ENCODE data around the gene PFAS. TPM values are rescaled to one million over a fixed set of nuclear protein-coding genes. Genes with fewer than 3 reads are reported as not detected.

The PFAS gene
- total RNA-seq, 4 donors from 2014 or later: 2.6 to 8.4 (median 6.5) TPM

GRCh38 chr17:8288336-8289102 is 39.4 kb downstream of the PFAS start, which contains the start of gene RANGRF:
TSS of gene RANGRF (plus strand) at chr17:8288670. CDS start at chr17:8288789, 119 bp downstream.
- peak; percentile 94 to 96 for ATAC-seq
- in situ Hi-C loops (cut with MboI; ENCODE audit: low sequenced_read_pairs in 4 of 4): loop anchor here in 1 of 4 donors (25.0 kb wide), 1 partner anchor 201 kb away; the partner anchor contains the start of gene ALOX12B
- intact Hi-C loops (cut with DNase I; ENCODE audit: low total_unique reads): loop anchor here (1.0 to 5.0 kb wide), 3 partner anchors 39 to 86 kb away; partner anchors contain the start of gene PFAS

GRCh38 chr17:8289103-8289397 is 40.0 kb downstream of the PFAS start:
- TF ChIP-seq CTCF (IDR thresholded peaks at IDR 0.05 in 4 of 5, conservative IDR thresholded peaks at IDR 0.05 in 1 of 5): no peak
- no peak for TF ChIP-seq POLR2A (IDR thresholded peaks at IDR 0.05)
- ATAC-seq (peak in 1 of 2 donors; percentile 10), DNase-seq (no peak)
- Histone ChIP-seq H3K4me1 (peaks cover 16 to 25% of the 10 kb centered on the region in 2 donors), H3K27ac (peak overlapping the region; percentile 89 to 100 (median 100)), H3K4me3 (peak overlapping the region; percentile 74 to 100 (median 96)), H3K36me3 (no peaks in the 10 kb centered on the region), H3K27me3 (no peaks in the 10 kb centered on the region), H3K9me3 (no peaks in the 10 kb centered on the region)
- in situ Hi-C loops (cut with MboI; ENCODE audit: low sequenced_read_pairs in 4 of 4) (loop anchor here in 1 of 4 donors (25.0 kb wide), 1 partner anchor 202 kb away; the partner anchor contains the start of gene ALOX12B), intact Hi-C loops (cut with DNase I; ENCODE audit: low total_unique reads) (loop anchor here (2.0 to 5.0 kb wide), 2 partner anchors 66 to 87 kb away; no protein-coding TSS in a partner anchor)

More at GRCh38 chr17:8288336-8289102, 39.4 kb downstream of the PFAS start, which contains the start of gene RANGRF:
- Histone ChIP-seq H3K27ac (peak within 1 kb of the TSS; percentile 89 to 100 (median 100)), H3K36me3 (no peaks in the 10 kb centered on the region), H3K4me1 (peaks cover 16 to 24% of the 10 kb centered on the region in 2 donors), H3K9me3 (no peaks in the 10 kb centered on the region), H3K4me3 (peak within 1 kb of the TSS; percentile 74 to 100 (median 96)), H3K27me3 (no peaks in the 10 kb centered on the region)
- DNase-seq: peak; percentile 81 to 87
- no peak for TF ChIP-seq CTCF (IDR thresholded peaks at IDR 0.05 in 4 of 5, conservative IDR thresholded peaks at IDR 0.05 in 1 of 5)
- TF ChIP-seq POLR2A (IDR thresholded peaks at IDR 0.05): peak; percentile 59 to 68

GRCh38 chr17:8290043-8290442 is 41.0 kb downstream of the PFAS start:
- in situ Hi-C loops (cut with MboI; ENCODE audit: low sequenced_read_pairs in 4 of 4): loop anchor here in 3 of 4 donors (10.0 to 25.0 kb wide), 3 partner anchors 45 to 203 kb away; partner anchors contain the start of genes ALOX12B (in 1 of the 3), CTC1 (in 1 of the 3) and PFAS (in 1 of the 3)
- ATAC-seq: no peak
- intact Hi-C loops (cut with DNase I; ENCODE audit: low total_unique reads): loop anchor here (10.0 kb wide), 1 partner anchor 205 kb away; the partner anchor contains the start of gene ALOX12B
- H3K4me1 ChIP-seq: peaks cover 20 to 30% of the 10 kb centered on the region in 2 donors
- H3K4me3 ChIP-seq: no peak overlapping the region
- no peak for DNase-seq
- no peaks in the 10 kb centered on the region for H3K27me3 ChIP-seq
- H3K9me3 ChIP-seq: no peaks in the 10 kb centered on the region
- no peaks in the 10 kb centered on the region for H3K36me3 ChIP-seq
- H3K27ac ChIP-seq: no peak overlapping the region
- TF ChIP-seq CTCF (IDR thresholded peaks at IDR 0.05 in 4 of 5, conservative IDR thresholded peaks at IDR 0.05 in 1 of 5) (no peak), POLR2A (IDR thresholded peaks at IDR 0.05) (no peak)

DNA sequence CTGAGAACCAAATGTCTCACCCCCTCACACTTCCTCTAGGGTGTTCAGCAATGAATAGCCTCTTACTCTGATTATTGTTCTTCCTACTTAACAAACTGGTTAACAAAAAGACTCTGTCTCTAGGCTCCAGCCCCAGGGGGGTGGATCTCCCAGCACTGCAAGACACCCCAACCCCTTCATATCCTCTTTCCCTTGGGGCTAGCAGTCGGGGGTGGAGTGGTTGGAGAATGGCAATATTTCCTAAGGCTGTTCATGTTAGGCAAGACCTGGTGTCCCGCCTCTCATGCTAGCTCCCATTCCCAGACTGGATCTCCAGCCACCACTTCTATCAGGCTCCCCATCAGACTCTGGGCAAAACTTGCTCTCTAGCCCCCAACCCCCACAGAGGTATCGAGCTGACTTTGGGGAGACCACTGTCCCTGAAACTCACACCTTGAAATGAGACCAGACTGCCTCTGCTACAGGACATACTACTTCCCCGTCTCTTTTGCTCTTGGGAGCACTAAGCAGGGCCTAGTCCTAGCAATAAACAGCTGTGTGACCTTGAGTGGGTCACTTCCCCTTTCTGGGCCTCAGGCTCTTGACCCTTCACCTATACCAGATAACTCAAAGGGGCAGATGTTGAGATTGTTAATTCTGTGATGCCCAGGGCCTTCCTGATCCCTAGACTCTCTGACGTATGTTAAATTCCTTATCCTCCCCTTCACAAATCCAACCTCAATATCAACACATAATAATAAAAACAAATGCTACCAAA is 43.7 kb downstream of the PFAS start:
- Histone ChIP-seq H3K27ac (no peak overlapping the region), H3K4me1 (peaks cover 19 to 23% of the 10 kb centered on the region in 2 donors), H3K27me3 (no peaks in the 10 kb centered on the region), H3K9me3 (no peaks in the 10 kb centered on the region), H3K36me3 (no peaks in the 10 kb centered on the region), H3K4me3 (no peak overlapping the region)
- ATAC-seq: no peak
- intact Hi-C loops (cut with DNase I; ENCODE audit: low total_unique reads): loop anchor here (10.0 kb wide), 1 partner anchor 208 kb away; the partner anchor contains the start of gene ALOX12B
- in situ Hi-C loops (cut with MboI; ENCODE audit: low sequenced_read_pairs in 4 of 4): loop anchor here in 3 of 4 donors (10.0 to 25.0 kb wide), 3 partner anchors 48 to 206 kb away; partner anchors contain the start of genes ALOX12B (in 1 of the 3), CTC1 (in 1 of the 3) and PFAS (in 1 of the 3)
- DNase-seq: no peak
- no peak for TF ChIP-seq CTCF (IDR thresholded peaks at IDR 0.05 in 4 of 5, conservative IDR thresholded peaks at IDR 0.05 in 1 of 5)
- no peak for TF ChIP-seq POLR2A (IDR thresholded peaks at IDR 0.05)
